ENCODE data around the gene TFAM. TPM values are rescaled to one million over a fixed set of nuclear protein-coding genes. Genes with fewer than 3 reads are reported as not detected.

The TFAM gene
- total RNA-seq, 6 donors from 2014 or later: 6.3 to 28.1 (median 16.2) TPM

GRCh38 chr10:58371473-58371872 is 13.7 kb upstream of the TFAM start:
- Histone ChIP-seq H3K27me3 (no peaks in the 10 kb centered on the region), H3K4me1 (no peaks in the 10 kb centered on the region), H3K4me3 (no peak overlapping the region), H3K9me3 (no peaks in the 10 kb centered on the region), H3K27ac (no peak overlapping the region), H3K36me3 (no peaks in the 10 kb centered on the region)
- DNase-seq (no peak), ATAC-seq (ENCODE audit: low FRiP score in 2 of 2) (no peak)
- no peak for TF ChIP-seq POLR2AphosphoS5 (IDR thresholded peaks at IDR 0.05)

GRCh38 chr10:58372607-58373441 is 12.4 kb upstream of the TFAM start:
- ATAC-seq (ENCODE audit: low FRiP score in 2 of 2): no peak
- Histone ChIP-seq H3K27me3 (no peaks in the 10 kb centered on the region), H3K4me3 (no peak overlapping the region), H3K4me1 (no peaks in the 10 kb centered on the region), H3K9me3 (no peaks in the 10 kb centered on the region), H3K36me3 (no peaks in the 10 kb centered on the region), H3K27ac (no peak overlapping the region)
- TF ChIP-seq POLR2A (IDR thresholded peaks at IDR 0.05) (no peak), POLR2AphosphoS5 (IDR thresholded peaks at IDR 0.05) (no peak), EP300 (IDR thresholded peaks at IDR 0.05) (no peak), CTCF (IDR thresholded peaks at IDR 0.05) (no peak)
- WGBS, 2 donors: 83 to 87% methylated on average over 4 of the region's 4 CpGs
- DNase-seq: no peak

GRCh38 chr10:58373442-58373827 is 11.8 kb upstream of the TFAM start:
- Histone ChIP-seq H3K9me3 (no peaks in the 10 kb centered on the region), H3K4me3 (no peak overlapping the region), H3K36me3 (no peaks in the 10 kb centered on the region), H3K4me1 (no peaks in the 10 kb centered on the region), H3K27me3 (no peaks in the 10 kb centered on the region), H3K27ac (no peak overlapping the region)
- DNase-seq (no peak), ATAC-seq (ENCODE audit: low FRiP score in 2 of 2) (no peak)
- TF ChIP-seq CTCF (IDR thresholded peaks at IDR 0.05) (no peak), EP300 (IDR thresholded peaks at IDR 0.05) (no peak), POLR2A (IDR thresholded peaks at IDR 0.05) (no peak), POLR2AphosphoS5 (IDR thresholded peaks at IDR 0.05) (no peak)
- WGBS, 2 donors: 81 to 89% methylated on average over 3 of the region's 3 CpGs

- peaks cover 17 to 29% (median 19%) of the 10 kb centered on the region in 4 donors for H3K4me1 ChIP-seq
- ATAC-seq (ENCODE audit: low FRiP score in 2 of 2) (no peak), DNase-seq (no peak)
- H3K36me3 ChIP-seq: peaks cover 0 to 8% (median 0%) of the 10 kb centered on the region in 4 donors
- H3K9me3 ChIP-seq: no peaks in the 10 kb centered on the region
- no peak overlapping the region for H3K4me3 ChIP-seq
- TF ChIP-seq CTCF (IDR thresholded peaks at IDR 0.05): no peak
- TF ChIP-seq POLR2AphosphoS5 (IDR thresholded peaks at IDR 0.05): no peak
- no peak for TF ChIP-seq POLR2A (IDR thresholded peaks at IDR 0.05)
- no peak for TF ChIP-seq EP300 (IDR thresholded peaks at IDR 0.05)
- H3K27ac ChIP-seq: no peak overlapping the region
- WGBS, 2 donors: 85 to 91% methylated on average over 2 of the region's 2 CpGs
- H3K27me3 ChIP-seq: no peaks in the 10 kb centered on the region
Observed at GRCh38 chr10:58382489-58382995, 2.7 kb upstream of the TFAM start.

- Histone ChIP-seq H3K4me1 (peaks cover 17 to 31% (median 19%) of the 10 kb centered on the region in 4 donors), H3K36me3 (peaks cover 0 to 23% (median 3%) of the 10 kb centered on the region in 4 donors), H3K9me3 (no peaks in the 10 kb centered on the region), H3K27me3 (no peaks in the 10 kb centered on the region), H3K27ac (peak overlapping the region; percentile 85 to 96 (median 92)), H3K4me3 (peak overlapping the region in 3 of 4 donors; percentile 73 to 92 (median 81))
- DNase-seq (no peak), ATAC-seq (ENCODE audit: low FRiP score in 2 of 2) (peak; percentile 35 to 66)
- 30 to 60% methylated on average over 3 of the region's 3 CpGs for WGBS, 2 donors
- no peak for TF ChIP-seq POLR2AphosphoS5 (IDR thresholded peaks at IDR 0.05)
- no peak for TF ChIP-seq CTCF (IDR thresholded peaks at IDR 0.05)
- TF ChIP-seq EP300 (IDR thresholded peaks at IDR 0.05): no peak
- TF ChIP-seq POLR2A (IDR thresholded peaks at IDR 0.05): no peak
Observed at GRCh38 chr10:58384095-58384494, 1.1 kb upstream of the TFAM start.

Measured in upper lobe of left lung (tissue), 6 donors.